ENCODE measurements around the gene PET117.
"Not testable (repeated sequence)": the region's sequence is repeated elsewhere in the genome, so short reads cannot be mapped to it uniquely, and the experiment has no call there.

PET117 gene

DNA sequence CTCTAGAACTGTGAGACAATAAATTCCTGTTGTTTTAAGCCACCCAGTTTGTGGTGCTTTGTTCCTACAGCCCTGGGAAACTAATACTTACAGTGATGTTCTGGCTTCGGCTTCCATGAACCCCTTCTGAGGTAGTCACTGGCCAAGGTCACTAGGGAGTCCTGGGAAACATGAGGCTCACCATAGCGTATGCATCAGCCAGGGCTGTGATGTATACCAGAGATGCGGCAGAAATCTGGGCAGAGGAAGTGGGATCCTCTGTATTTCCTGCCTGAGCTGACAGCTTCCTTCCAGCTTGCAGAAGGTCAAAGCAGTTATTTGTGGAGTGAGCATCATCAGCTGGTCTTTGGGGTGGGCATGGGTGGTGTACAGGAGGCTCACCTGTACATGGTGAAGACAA lies 27.9 kb downstream of the PET117 start:
- DNase-seq = no peak

DNA sequence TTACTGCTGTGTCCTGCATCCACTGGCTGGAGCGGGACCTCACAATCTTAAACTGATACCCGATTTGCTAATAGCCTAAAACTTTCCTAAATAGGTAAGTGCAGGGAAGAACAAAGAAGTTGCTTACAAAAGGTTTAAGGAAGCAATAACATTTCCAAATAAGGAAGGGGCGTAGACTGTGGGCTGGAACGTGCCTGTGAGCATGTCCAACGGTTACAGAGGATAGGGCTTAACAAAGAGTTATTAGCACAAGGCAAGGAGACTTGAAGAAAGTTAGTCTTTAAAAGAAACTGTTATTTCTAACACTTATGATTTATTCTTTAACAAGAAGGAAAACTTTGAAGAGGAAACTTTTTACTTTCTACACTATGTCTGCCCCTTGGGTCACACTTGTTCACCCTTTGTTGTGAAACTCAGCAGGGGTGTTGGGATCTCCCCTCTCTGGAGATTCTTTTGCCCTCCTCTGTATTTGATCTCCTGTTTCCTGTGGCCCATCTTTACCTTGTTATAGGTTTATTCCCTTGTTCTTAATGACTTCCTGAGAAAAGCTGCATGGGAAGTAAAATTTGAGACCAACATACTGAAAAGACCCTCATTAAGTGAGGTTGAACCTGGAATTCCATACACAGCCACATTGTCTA lies 28.7 kb downstream of the PET117 start:
- DNase-seq = no peak

DNA sequence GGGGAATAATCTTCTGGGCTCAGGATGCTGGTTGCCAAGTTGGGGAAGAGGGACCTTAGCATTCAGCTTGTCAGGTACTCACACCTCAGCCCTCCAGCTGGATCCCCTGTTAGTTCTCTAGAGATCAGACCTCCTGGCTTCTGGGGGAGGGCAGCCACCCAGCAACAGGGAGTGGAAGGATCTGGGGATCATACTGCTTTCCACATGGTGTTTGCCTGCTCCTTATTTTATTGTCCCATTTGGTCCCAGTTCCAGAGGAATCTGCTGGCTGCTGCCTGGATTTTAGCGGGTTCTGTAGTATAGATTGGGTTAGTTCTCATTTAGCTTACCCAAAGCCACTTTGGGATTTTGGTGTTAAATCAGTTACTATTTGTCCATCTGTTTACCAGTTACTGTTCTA lies 29.3 kb downstream of the PET117 start:
- DNase-seq = no peak

- no peak for DNase-seq
Observed at GRCh38 chr20:18172379-18172778, 34.7 kb downstream of the PET117 start.

- no peak for DNase-seq
Observed at GRCh38 chr20:18174906-18175683, 37.4 kb downstream of the PET117 start.

DNA sequence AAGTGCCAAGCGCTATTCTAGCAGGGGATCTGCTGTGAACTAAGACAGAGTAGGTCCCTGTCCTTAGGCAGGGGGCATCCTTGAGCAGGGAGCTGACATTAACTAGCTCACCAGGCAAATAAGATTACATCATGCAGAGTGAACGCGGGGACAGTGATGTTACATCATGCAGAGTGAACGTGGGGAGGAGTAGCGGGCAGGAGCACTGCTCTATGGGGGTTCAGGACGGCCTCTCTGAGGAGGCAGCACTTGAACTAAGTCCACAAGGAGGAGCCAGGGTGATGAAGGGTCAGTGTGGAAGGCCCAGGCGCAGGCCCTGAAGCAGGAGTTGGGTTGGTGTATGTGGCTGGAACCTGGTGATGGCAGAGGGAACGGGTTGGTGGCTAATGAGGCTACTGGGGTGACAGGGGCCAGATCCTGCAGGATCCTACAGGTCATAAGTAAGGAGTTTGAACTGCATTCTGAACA lies 38.7 kb downstream of the PET117 start:
- no peak for DNase-seq

DNA sequence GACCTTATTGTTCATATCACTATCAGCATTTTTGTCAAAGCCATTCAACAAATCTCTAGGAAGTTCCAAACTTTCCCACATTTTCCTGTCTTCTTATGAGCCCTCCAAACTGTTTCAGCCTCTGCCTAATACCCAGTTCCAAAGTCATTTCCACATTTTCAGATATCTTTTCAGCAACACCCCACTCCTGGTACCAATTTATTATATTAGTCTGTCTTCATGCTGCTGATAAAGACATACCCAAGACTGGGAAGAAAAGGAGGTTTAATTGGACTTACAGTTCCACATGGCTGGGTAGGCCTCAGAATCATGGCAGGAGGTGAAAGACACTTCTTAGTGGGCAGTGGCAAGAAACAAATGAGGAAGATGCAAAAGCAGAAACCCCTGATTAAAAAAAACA lies 42.7 kb downstream of the PET117 start:
- not testable (repeated sequence) for DNase-seq

DNA sequence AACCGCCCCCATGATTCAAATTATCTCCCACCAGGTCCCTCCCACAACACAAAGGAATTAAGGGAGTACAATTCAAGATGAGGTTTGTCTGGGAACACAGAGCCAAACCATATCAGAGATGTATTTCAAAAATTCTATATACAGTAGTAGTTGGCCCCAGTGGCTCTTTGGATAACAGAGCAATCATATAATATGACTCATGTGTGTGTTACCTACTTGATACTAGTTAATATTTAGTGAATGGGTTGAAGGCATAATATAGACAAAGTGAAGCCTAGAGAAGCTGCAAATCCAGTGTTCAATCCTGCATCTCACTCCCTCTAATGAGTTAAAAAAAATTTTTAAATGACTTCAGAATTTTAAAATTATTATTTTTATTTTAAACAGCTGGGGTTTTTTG lies 43.2 kb downstream of the PET117 start:
- no peak for DNase-seq

DNA sequence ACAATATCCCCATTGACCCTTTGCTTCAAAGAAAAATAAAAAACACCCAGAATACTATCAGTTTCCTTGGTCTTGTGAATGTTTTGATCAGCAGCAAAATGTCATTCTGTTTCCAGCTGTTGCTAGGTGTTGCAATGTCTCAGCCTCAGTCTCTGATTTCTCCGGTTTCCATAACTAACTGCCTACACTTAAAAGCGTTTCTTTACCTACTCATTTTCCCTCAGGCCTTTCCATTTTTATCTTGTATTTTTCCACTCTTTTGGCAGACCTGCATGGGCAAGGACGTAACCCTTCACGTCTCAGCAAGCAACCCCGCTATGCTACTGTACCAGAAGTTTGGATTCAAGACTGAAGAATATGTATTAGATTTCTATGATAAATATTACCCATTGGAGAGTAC lies 49.4 kb downstream of the PET117 start:
- no peak for DNase-seq

DNA sequence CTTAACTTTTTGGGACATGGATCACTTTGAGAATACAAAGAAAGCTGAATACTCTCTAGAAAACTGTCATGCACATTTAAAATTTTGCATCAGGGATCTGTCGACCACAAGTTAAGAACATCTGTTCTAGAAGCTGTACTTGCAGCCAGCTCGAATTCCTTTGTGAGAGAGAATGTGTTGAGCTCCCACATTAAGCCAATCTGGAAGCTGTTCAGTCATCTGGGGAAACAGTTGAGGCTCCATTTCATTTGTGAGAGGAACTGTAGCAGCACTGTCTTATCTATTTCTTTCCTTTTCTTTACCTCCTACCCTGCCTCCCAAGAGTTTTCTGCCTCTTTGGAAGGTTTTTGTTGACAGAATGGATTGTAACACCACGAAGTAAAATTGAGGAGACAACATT lies 50.8 kb downstream of the PET117 start:
- no peak for DNase-seq

DNA sequence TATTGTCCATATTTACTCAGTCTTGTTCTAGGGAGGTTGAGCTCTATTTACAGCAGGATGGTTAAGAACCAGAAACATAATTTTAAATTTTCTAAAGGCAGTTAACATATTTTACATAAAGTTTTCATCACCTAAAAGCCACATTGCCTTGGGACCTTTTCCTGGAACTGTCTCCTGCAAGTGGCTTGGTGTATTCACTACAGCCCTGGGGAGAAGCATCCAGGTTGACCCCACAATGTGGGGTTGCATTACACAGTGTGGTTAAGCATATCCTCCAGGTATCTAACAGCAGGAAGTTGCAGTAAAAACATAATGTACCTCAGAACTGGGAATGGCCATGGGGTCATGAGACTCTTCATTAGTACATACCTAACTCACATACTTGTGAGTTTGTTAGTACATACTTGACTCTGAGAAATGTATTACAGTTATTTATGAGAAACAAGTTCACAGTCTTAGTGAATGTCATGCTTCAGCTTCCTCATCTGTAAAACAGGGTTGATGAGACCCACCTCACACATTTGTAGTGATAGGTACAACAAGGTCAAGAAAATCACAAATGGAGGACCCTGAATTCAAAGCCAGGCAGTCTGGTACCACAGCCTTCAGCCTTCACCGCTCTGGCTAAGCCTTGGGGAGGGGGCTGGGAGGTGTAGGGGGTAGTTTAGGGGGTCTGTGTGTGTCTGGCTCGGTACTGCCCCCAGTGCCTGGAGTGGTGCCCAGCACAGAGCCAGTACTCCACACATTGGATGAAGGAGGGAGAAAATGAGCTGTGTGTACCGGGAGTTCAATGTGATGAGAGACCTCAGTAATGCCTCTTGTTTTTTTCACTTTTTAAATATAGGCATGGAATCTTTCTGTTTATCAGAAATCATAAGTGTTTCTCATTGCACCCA lies 52.9 kb downstream of the PET117 start:
- DNase-seq = no peak

- DNase-seq = no peak
Observed at GRCh38 chr20:18191306-18191705, 53.6 kb downstream of the PET117 start.
